Activated CD4-positive, alpha-beta T cell treated with anti-CD3 and anti-CD28 coated beads for 1 hour (primary cell): ENCODE data around the gene TMEM183A.

ENCODE experiments used
- DNase-seq: peaks from one replicate; pipeline ENCODE4 v3.0.0-alpha.2; 2020

Gene TMEM183A

GRCh38 chr1:203031467-203031866 lies 24.3 kb downstream of the TMEM183A start:
- no peak for DNase-seq

- no peak for DNase-seq
Observed at GRCh38 chr1:203033287-203033686, 26.1 kb downstream of the TMEM183A start.

GRCh38 chr1:203033917-203034316 lies 26.7 kb downstream of the TMEM183A start:
- DNase-seq, result no peak

GRCh38 chr1:203034422-203035110 lies 27.4 kb downstream of the TMEM183A start:
- DNase-seq, result no peak

GRCh38 chr1:203035111-203036000 lies 28.2 kb downstream of the TMEM183A start:
- no peak for DNase-seq

GRCh38 chr1:203036135-203036534 lies 29.0 kb downstream of the TMEM183A start:
- DNase-seq, result no peak

GRCh38 chr1:203036537-203036936 lies 29.4 kb downstream of the TMEM183A start:
- DNase-seq, result no peak

GRCh38 chr1:203037509-203038190 lies 30.5 kb downstream of the TMEM183A start:
- no peak for DNase-seq

GRCh38 chr1:203038217-203038741 lies 31.1 kb downstream of the TMEM183A start:
- no peak for DNase-seq

- DNase-seq, result peak; percentile 40
Observed at GRCh38 chr1:203038891-203039608, 31.9 kb downstream of the TMEM183A start.

GRCh38 chr1:203039609-203040512 lies 32.7 kb downstream of the TMEM183A start:
- no peak for DNase-seq

GRCh38 chr1:203040513-203041275 lies 33.5 kb downstream of the TMEM183A start:
- DNase-seq, result no peak

GRCh38 chr1:203041351-203041932 lies 34.3 kb downstream of the TMEM183A start:
- no peak for DNase-seq

GRCh38 chr1:203043830-203044545 lies 36.8 kb downstream of the TMEM183A start:
- no peak for DNase-seq

- DNase-seq, result no peak
Observed at GRCh38 chr1:203044546-203045250, 37.5 kb downstream of the TMEM183A start.

GRCh38 chr1:203045336-203045735 lies 38.2 kb downstream of the TMEM183A start:
- DNase-seq, result no peak

- DNase-seq, result no peak
Observed at GRCh38 chr1:203045821-203046594, 38.8 kb downstream of the TMEM183A start.

- no peak for DNase-seq
Observed at GRCh38 chr1:203046984-203047630, 39.9 kb downstream of the TMEM183A start.
